Measurements from ENCODE around the gene ADAR. TPM values are rescaled to one million over a fixed set of nuclear protein-coding genes. Genes with fewer than 3 reads are reported as not detected.

The ADAR gene
- total and polyA plus RNA-seq, 2 experiments from 2014 or later: 61.3 to 71.3 TPM

DNA sequence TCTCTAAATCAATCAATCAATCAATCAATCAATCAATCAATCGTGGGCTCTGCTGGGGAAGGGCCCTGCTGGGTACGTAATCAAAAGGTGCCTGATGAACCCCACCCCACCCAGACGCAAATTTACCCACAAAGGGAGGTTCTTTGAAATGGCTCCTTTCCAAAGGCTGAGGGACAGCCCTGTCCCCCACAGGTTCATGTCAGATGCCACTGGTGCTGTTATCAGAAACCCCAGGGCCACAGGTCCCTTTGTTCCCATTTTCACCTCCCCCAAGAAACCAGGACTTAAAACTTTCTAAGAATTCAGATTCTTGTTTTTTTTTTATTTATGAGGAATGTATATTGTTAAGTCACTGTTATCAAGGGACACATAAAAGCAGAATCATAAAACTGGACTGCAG, 26.2 kb downstream of the ADAR start:
- 67 to 80% methylated on average over 3 of the region's 3 CpGs for WGBS, 2 experiments (ENCODE audit: low coverage in 1 of 2, low lambda C conversion rate in 2 of 2, missing lambda C conversion rate in 2 of 2)
- Histone ChIP-seq H3K9me3 (ENCODE audit: low read depth) (no peaks in the 10 kb centered on the region), H4K20me1 (ENCODE audit: insufficient read depth) (no peaks in the 10 kb centered on the region), H3K4me3 (no peak overlapping the region), H3K27me3 (replicated peaks; ENCODE audit: insufficient read depth) (no peaks in the 10 kb centered on the region), H3K9ac (no peak overlapping the region), H2AFZ (no peak overlapping the region), H3K36me3 (ENCODE audit: low read depth) (peaks cover 44% of the 10 kb centered on the region), H3K79me2 (ENCODE audit: insufficient read depth) (no peaks in the 10 kb centered on the region), H3K4me1 (ENCODE audit: insufficient read depth) (no peaks in the 10 kb centered on the region), H3K9me2 (ENCODE audit: insufficient read depth) (no peaks in the 10 kb centered on the region), H3K4me2 (ENCODE audit: unreplicated experiment) (no peak overlapping the region), H3F3A (ENCODE audit: insufficient read depth) (peaks cover 8% of the 10 kb centered on the region; the same call in 1 of the 2 replicates), H3K27ac (no peak overlapping the region)
- TF ChIP-seq EZH2 (IDR thresholded peaks at IDR 0.05; ENCODE audit: insufficient read depth, poor library complexity, severe bottlenecking) (no peak), EZH2phosphoT487 (IDR thresholded peaks at IDR 0.05; ENCODE audit: insufficient read depth, low read depth) (no peak)
- in situ Hi-C loops (cut with MboI): no loop called here
- no peak for DNase-seq

DNA sequence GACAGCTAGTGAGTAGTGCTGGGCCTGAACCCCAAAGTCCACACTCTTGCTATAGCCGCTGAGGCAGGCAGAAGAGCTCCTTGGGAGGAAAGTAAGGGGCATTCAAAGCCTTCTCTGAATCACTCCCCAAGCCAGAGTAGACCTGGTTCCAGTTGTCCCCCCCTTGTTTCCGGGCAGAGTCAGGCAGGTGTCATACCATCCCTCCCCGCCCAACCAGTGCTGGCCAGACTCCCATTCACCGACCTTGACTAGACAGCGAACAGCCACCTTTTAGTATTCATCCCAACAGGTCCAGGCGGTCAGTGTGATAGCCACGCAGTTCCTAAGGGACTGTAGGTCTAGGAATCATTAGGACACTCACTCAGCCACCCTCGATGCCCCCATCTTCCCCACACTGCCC, 28.6 kb downstream of the ADAR start:
- in situ Hi-C loops (cut with MboI): no loop called here
- Histone ChIP-seq H3K9ac (no peak overlapping the region), H3F3A (ENCODE audit: insufficient read depth) (peaks cover 19% of the 10 kb centered on the region; the same call in 1 of the 2 replicates), H3K4me1 (ENCODE audit: insufficient read depth) (no peaks in the 10 kb centered on the region), H3K27ac (no peak overlapping the region), H3K9me3 (ENCODE audit: low read depth) (no peaks in the 10 kb centered on the region), H3K27me3 (replicated peaks; ENCODE audit: insufficient read depth) (no peaks in the 10 kb centered on the region), H3K36me3 (ENCODE audit: low read depth) (peaks cover 23% of the 10 kb centered on the region), H3K4me2 (ENCODE audit: unreplicated experiment) (no peak overlapping the region), H3K9me2 (ENCODE audit: insufficient read depth) (no peaks in the 10 kb centered on the region), H3K79me2 (ENCODE audit: insufficient read depth) (no peaks in the 10 kb centered on the region), H3K4me3 (no peak overlapping the region), H4K20me1 (ENCODE audit: insufficient read depth) (no peaks in the 10 kb centered on the region), H2AFZ (no peak overlapping the region)
- DNase-seq: no peak
- 93 to 95% methylated on average over 8 of the region's 8 CpGs for WGBS, 2 experiments (ENCODE audit: low coverage in 1 of 2, low lambda C conversion rate in 2 of 2, missing lambda C conversion rate in 2 of 2)
- TF ChIP-seq EZH2phosphoT487 (IDR thresholded peaks at IDR 0.05; ENCODE audit: insufficient read depth, low read depth) (no peak), EZH2 (IDR thresholded peaks at IDR 0.05; ENCODE audit: insufficient read depth, poor library complexity, severe bottlenecking) (no peak)

DNA sequence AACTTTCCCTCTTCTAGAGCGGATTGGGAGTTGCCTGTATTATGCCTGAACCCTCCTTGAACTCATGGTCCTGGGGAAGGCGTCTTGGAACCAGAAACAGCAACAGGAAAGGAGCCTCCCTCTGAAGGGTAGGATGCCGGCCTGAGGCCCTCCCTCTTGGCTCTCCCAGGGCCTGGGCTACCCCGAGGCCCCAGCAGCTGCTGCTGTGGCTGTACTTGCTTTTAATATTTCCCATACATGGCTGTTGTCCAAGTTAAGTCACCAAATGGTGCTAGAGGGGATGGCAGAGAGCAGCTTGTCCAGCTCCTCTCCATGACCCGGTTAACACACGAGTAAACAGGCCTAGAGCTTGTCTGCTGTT, 29.9 kb downstream of the ADAR start:
- DNase-seq: no peak
- Histone ChIP-seq H3K9me3 (ENCODE audit: low read depth) (no peaks in the 10 kb centered on the region), H3K9me2 (ENCODE audit: insufficient read depth) (no peaks in the 10 kb centered on the region), H3K27me3 (replicated peaks; ENCODE audit: insufficient read depth) (no peaks in the 10 kb centered on the region), H3F3A (ENCODE audit: insufficient read depth) (peaks cover 12% of the 10 kb centered on the region; the same call in 1 of the 2 replicates), H3K4me2 (ENCODE audit: unreplicated experiment) (no peak overlapping the region), H3K4me1 (ENCODE audit: insufficient read depth) (no peaks in the 10 kb centered on the region), H3K4me3 (no peak overlapping the region), H3K36me3 (ENCODE audit: low read depth) (peaks cover 13% of the 10 kb centered on the region; the same call in 1 of the 2 replicates), H2AFZ (no peak overlapping the region), H3K79me2 (ENCODE audit: insufficient read depth) (no peaks in the 10 kb centered on the region), H4K20me1 (ENCODE audit: insufficient read depth) (no peaks in the 10 kb centered on the region), H3K27ac (no peak overlapping the region), H3K9ac (no peak overlapping the region)
- 32 to 39% methylated on average over 6 of the region's 6 CpGs for WGBS, 2 experiments (ENCODE audit: low coverage in 1 of 2, low lambda C conversion rate in 2 of 2, missing lambda C conversion rate in 2 of 2)
- in situ Hi-C loops (cut with MboI): no loop called here
- TF ChIP-seq EZH2phosphoT487 (IDR thresholded peaks at IDR 0.05; ENCODE audit: insufficient read depth, low read depth) (no peak), EZH2 (IDR thresholded peaks at IDR 0.05; ENCODE audit: insufficient read depth, poor library complexity, severe bottlenecking) (no peak)

DNA sequence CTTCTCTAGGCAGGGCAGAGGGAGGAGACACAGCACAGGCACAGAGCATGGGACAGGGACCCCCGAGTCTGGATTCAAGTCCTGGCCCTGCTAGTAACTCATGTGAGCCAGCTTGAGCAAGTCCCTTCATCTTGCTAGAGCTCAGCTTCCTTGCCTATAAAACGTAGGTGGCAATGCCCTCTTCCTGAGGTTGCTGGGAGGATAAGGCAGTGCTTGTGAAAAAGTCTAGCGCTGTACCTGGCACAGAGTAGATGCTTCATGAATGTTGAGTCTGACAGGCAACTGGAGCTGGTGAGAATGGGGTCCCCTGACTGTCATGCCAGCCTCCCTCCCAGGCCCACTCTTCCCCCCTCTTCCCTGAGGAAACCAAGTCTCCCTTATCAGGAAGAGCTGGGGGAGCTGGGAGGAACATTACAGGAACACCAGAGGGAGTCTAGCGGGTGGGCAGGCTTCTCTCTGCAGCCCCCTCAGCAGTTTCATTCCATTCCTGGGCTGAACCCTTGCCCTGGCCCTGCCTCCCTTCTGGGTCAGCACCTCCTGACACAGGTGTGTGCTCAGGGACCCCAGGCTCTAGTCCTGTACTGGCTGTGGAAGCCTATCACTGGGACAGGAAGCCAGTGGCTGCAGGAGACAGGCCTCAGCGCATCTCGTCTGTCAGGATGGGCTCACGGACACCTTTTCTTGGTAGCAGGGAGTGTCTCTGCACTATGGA, 30.5 kb downstream of the ADAR start:
- no peak overlapping the region for H3K4me3 ChIP-seq
- in situ Hi-C loops (cut with MboI): no loop called here
- no peak overlapping the region for H3K4me2 ChIP-seq (ENCODE audit: unreplicated experiment)
- no peak overlapping the region for H2AFZ ChIP-seq
- H3F3A ChIP-seq (ENCODE audit: insufficient read depth): peaks cover 12% of the 10 kb centered on the region; the same call in 1 of the 2 replicates
- H3K9me3 ChIP-seq (ENCODE audit: low read depth): no peaks in the 10 kb centered on the region
- H3K9ac ChIP-seq: no peak overlapping the region
- peaks cover 9% of the 10 kb centered on the region; the same call in 1 of the 2 replicates for H3K36me3 ChIP-seq (ENCODE audit: low read depth)
- no peak overlapping the region for H3K27ac ChIP-seq
- no peaks in the 10 kb centered on the region for H3K79me2 ChIP-seq (ENCODE audit: insufficient read depth)
- DNase-seq: no peak
- no peaks in the 10 kb centered on the region for H3K27me3 ChIP-seq (replicated peaks; ENCODE audit: insufficient read depth)
- no peaks in the 10 kb centered on the region for H4K20me1 ChIP-seq (ENCODE audit: insufficient read depth)
- H3K4me1 ChIP-seq (ENCODE audit: insufficient read depth): no peaks in the 10 kb centered on the region
- TF ChIP-seq EZH2 (IDR thresholded peaks at IDR 0.05; ENCODE audit: insufficient read depth, poor library complexity, severe bottlenecking): no peak
- no peak for TF ChIP-seq EZH2phosphoT487 (IDR thresholded peaks at IDR 0.05; ENCODE audit: insufficient read depth, low read depth)
- H3K9me2 ChIP-seq (ENCODE audit: insufficient read depth): no peaks in the 10 kb centered on the region
- 58 to 62% methylated on average over 7 of the region's 7 CpGs for WGBS, 2 experiments (ENCODE audit: low coverage in 1 of 2, low lambda C conversion rate in 2 of 2, missing lambda C conversion rate in 2 of 2)
